Type B pancreatic cell (in vitro differentiated cells): ENCODE data around the gene TFE3. TPM values are rescaled to one million over a fixed set of nuclear protein-coding genes. Genes with fewer than 3 reads are reported as not detected.

Source experiments
- DNase-seq: peaks from one replicate; pipeline ENCODE4 v3.0.0; 2021; ENCODE audit warnings: mixed read lengths; ENCODE audit not compliant: unreplicated experiment; ENCODE audit errors: extremely low spot score
- H3K27ac Mint-ChIP-seq: 2 replicates; pipeline ENCODE4 v1.8.0; 2021; ENCODE audit warnings: mild to moderate bottlenecking, mixed read lengths
- H3K27me3 Mint-ChIP-seq: 2 replicates; pipeline ENCODE4 v1.8.0; 2021; ENCODE audit warnings: mixed read lengths
- H3K36me3 Mint-ChIP-seq: 2 replicates; pipeline ENCODE4 v1.8.0; 2021; ENCODE audit warnings: mixed read lengths
- H3K4me1 Mint-ChIP-seq: one replicate; pipeline ENCODE4 v1.8.0; 2021; ENCODE audit warnings: mixed read lengths; ENCODE audit not compliant: unreplicated experiment
- H3K4me3 Mint-ChIP-seq: 2 replicates; pipeline ENCODE4 v1.8.0; 2021; ENCODE audit warnings: mild to moderate bottlenecking, mixed read lengths
- H3K9me3 Mint-ChIP-seq: 2 replicates; pipeline ENCODE4 v1.8.0; 2021; ENCODE audit warnings: mixed read lengths
- CTCF ChIP-seq: fragments of 200-600 bp; sonication (generic); conservative IDR thresholded peaks from 2 replicates; pipeline ENCODE4 v1.5.0; 2021; ENCODE audit warnings: antibody characterized with exemption, mild to moderate bottlenecking
- long read RNA-seq: library from polyadenylated mRNA; unstranded; transcript quantifications from one replicate; pipeline ENCODE4 v2.0.0, GENCODE V29; 2020
- total RNA-seq: library from RNA; stranded (reverse); gene quantifications from 2 replicates; pipeline ENCODE4 v1.2.1, GENCODE V29; 2021; ENCODE audit warnings: low replicate concordance

TFE3 gene
- total RNA-seq: 29.6 and 53.9 TPM in 2 replicates
- long read RNA-seq, partial matches to known transcripts: 0 of 2 reads
- long read RNA-seq, other reads (novel, unspliced or antisense): 2 of 2 reads

- Mint-ChIP-seq H3K27me3 (no peaks in the 10 kb centered on the region), H3K36me3 (peaks cover 7% of the 10 kb centered on the region), H3K4me1 (peaks cover 17% of the 10 kb centered on the region), H3K27ac (peak within 1 kb of the TSS; percentile 99), H3K9me3 (no peaks in the 10 kb centered on the region), H3K4me3 (peak within 1 kb of the TSS; percentile 93)
- peak; percentile 75 for TF ChIP-seq CTCF
- peak; percentile 94 for DNase-seq
Observed at GRCh38 chrX:49043220-49043986, at the start of gene TFE3. TSS of gene TFE3 (minus strand) at chrX:49043357. CDS start at chrX:49043226, 131 bp downstream.

- H3K36me3 Mint-ChIP-seq: no peaks in the 10 kb centered on the region
- H3K9me3 Mint-ChIP-seq: no peaks in the 10 kb centered on the region
- no peak overlapping the region for H3K4me3 Mint-ChIP-seq
- no peak for DNase-seq
- no peak overlapping the region for H3K27ac Mint-ChIP-seq
- H3K4me1 Mint-ChIP-seq: no peaks in the 10 kb centered on the region
- no peaks in the 10 kb centered on the region for H3K27me3 Mint-ChIP-seq
- TF ChIP-seq CTCF: no peak
Observed at GRCh38 chrX:49089553-49089952, 46.4 kb upstream of the TFE3 start.

GRCh38 chrX:49082271-49082871 lies 39.2 kb upstream of the TFE3 start:
- no peak for DNase-seq
- Mint-ChIP-seq H3K27me3 (no peaks in the 10 kb centered on the region), H3K9me3 (no peaks in the 10 kb centered on the region), H3K4me1 (peaks cover 10% of the 10 kb centered on the region), H3K27ac (peak overlapping the region; percentile 23), H3K4me3 (peak overlapping the region; percentile 25), H3K36me3 (no peaks in the 10 kb centered on the region)
- TF ChIP-seq CTCF: no peak

GRCh38 chrX:49079489-49080428 lies 36.6 kb upstream of the TFE3 start, which contains the start of gene WDR45:
TSS of gene WDR45 (minus strand) at chrX:49079887. CDS start at chrX:49078095, 1,792 bp downstream.
- H3K9me3 Mint-ChIP-seq: no peaks in the 10 kb centered on the region
- H3K27me3 Mint-ChIP-seq: no peaks in the 10 kb centered on the region
- no peak for DNase-seq
- TF ChIP-seq CTCF: no peak
- H3K27ac Mint-ChIP-seq: peak within 1 kb of the TSS; percentile 98
- H3K4me1 Mint-ChIP-seq: peaks cover 10% of the 10 kb centered on the region
- peak within 1 kb of the TSS; percentile 98 for H3K4me3 Mint-ChIP-seq
- no peaks in the 10 kb centered on the region for H3K36me3 Mint-ChIP-seq

GRCh38 chrX:49077941-49078340 lies 34.8 kb upstream of the TFE3 start:
- Mint-ChIP-seq H3K27me3 (no peaks in the 10 kb centered on the region), H3K9me3 (no peaks in the 10 kb centered on the region), H3K36me3 (no peaks in the 10 kb centered on the region), H3K27ac (no peak overlapping the region), H3K4me3 (no peak overlapping the region), H3K4me1 (peaks cover 10% of the 10 kb centered on the region)
- TF ChIP-seq CTCF: no peak
- DNase-seq: no peak
